Measurements from ENCODE around the gene JAML.

- no peak for TF ChIP-seq CTCF (conservative IDR thresholded peaks at IDR 0.05 in 1 of 2, IDR thresholded peaks at IDR 0.05 in 1 of 2; ENCODE audit: low read depth in 1 of 2, low read length in 2 of 2)
- TF ChIP-seq EZH2 (IDR thresholded peaks at IDR 0.05; ENCODE audit: low read length, missing control alignments) = no peak
These were observed 8.6 kb upstream of the JAML start for GRCh38 chr11:118233377-118233776.

Measured in fibroblast of lung (primary cell).